A673 (cell line): ENCODE measurements around the gene FAM118B. TPM values are rescaled to one million over a fixed set of nuclear protein-coding genes. Genes with fewer than 3 reads are reported as not detected.

ENCODE experiments used
- BruUV-seq: library from RNA; stranded (reverse); fragments of 400-500 nt; replicated peaks from 2 replicates; lab custom pipeline; 2021; lab: Mats Ljungman, UMichigan
- CTCF ChIA-PET: fragments of 300-600 bp; sonication (Branson Sonifier 250); formaldehyde crosslinking; loops from one replicate; lab custom pipeline; 2022; ENCODE audit warnings: antibody characterized with exemption; lab: Charles Lee
- POLR2A ChIA-PET: fragments of 300-600 bp; sonication (Branson Sonifier 250); formaldehyde crosslinking; loops from one replicate; lab custom pipeline; 2022; ENCODE audit warnings: antibody characterized with exemption; ENCODE audit not compliant: low non-redundant PET; lab: Charles Lee
- DNase-seq: peaks from one replicate; pipeline ENCODE4 v3.0.0-alpha.2; 2015; ENCODE audit warnings: low spot score
- H3K27ac ChIP-seq: fragments of 200-600 bp; sonication (generic); 2 replicates; pipeline ENCODE4 v1.5.1; 2016; ENCODE audit warnings: mixed run types, low read depth, mild to moderate bottlenecking, mixed read lengths, antibody characterized with exemption, low read length; ENCODE audit not compliant: poor library complexity, severe bottlenecking
- H3K27me3 ChIP-seq: fragments of 200-600 bp; sonication (generic); replicated peaks from 2 replicates; pipeline ENCODE4 v1.6.1; 2017; ENCODE audit warnings: mixed run types, low read depth, mild to moderate bottlenecking, mixed read lengths, antibody characterized with exemption, low read length; ENCODE audit not compliant: insufficient read depth, poor library complexity
- H3K36me3 ChIP-seq: fragments of 200-600 bp; sonication (generic); 2 replicates; pipeline ENCODE4 v1.6.1; 2016; ENCODE audit warnings: mixed run types, mild to moderate bottlenecking, mixed read lengths, antibody characterized with exemption, low read length; ENCODE audit not compliant: insufficient read depth, poor library complexity, severe bottlenecking
- H3K4me1 ChIP-seq: fragments of 200-600 bp; sonication (generic); 2 replicates; pipeline ENCODE4 v1.6.1; 2017; ENCODE audit warnings: mixed run types, mild to moderate bottlenecking, mixed read lengths, antibody characterized with exemption, low read length; ENCODE audit not compliant: insufficient read depth, poor library complexity, severe bottlenecking
- H3K4me3 ChIP-seq: fragments of 200-600 bp; sonication (generic); 2 replicates; pipeline ENCODE4 v1.5.1; 2016; ENCODE audit warnings: low read depth, mixed run types, mild to moderate bottlenecking, mixed read lengths, low read length; ENCODE audit not compliant: poor library complexity, severe bottlenecking
- H3K9me3 ChIP-seq: fragments of 200-600 bp; sonication (generic); 2 replicates; pipeline ENCODE4 v1.6.1; 2016; ENCODE audit warnings: mixed run types, low read depth, mild to moderate bottlenecking, mixed read lengths, antibody characterized with exemption, low read length; ENCODE audit not compliant: poor library complexity, severe bottlenecking
- EZH2 ChIP-seq: fragments of 200-600 bp; sonication (generic); IDR thresholded peaks from 2 replicates; pipeline ENCODE4 v1.6.1; 2017; ENCODE audit warnings: borderline replicate concordance, low read depth, mild to moderate bottlenecking, mixed read lengths, antibody characterized with exemption, low read length; ENCODE audit not compliant: poor library complexity, severe bottlenecking
- intact Hi-C: fragments of 100-400 bp; cut with micrococcal nuclease; formaldehyde crosslinking; loops from one replicate; pipeline ENCODE4 v1.10.0; 2022; ENCODE audit not compliant: unreplicated experiment
- total RNA-seq: library from RNA; stranded (reverse); gene quantifications from 2 replicates; pipeline ENCODE4 v1.2.3, GENCODE V29; 2021
- TF ChIP-seq, protein P1 (sequence below): fragments of 300-800, 200-600 bp; sonication (generic); conservative IDR thresholded peaks from 2 replicates; pipeline ENCODE4 v1.5.1; 2017; ENCODE audit warnings: low read depth, mild to moderate bottlenecking, antibody characterized with exemption, low read length, moderate library complexity, mixed read lengths

FAM118B gene
- total RNA-seq, 1 experiment from 2014 or later, result 34.8 TPM

DNA sequence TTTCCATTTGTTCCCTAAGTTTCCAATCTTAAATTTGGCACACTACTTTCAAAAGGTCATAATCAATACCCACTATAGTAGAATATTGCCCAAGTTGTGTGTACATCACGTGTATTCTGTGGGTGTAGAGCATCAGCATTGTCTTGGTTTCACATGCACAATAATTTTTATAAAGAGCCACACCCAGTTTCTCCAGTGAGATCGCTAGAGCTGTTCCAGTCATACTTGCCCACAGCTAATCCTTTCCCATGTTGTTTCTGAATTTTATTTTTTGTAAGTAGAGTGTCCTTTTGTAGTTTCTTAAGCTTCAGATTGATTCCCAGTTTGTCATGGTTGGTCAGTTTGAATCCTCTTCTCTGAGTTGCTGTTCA lies 13.7 kb downstream of the FAM118B start:
- Histone ChIP-seq H3K4me1 (peaks cover 8% of the 10 kb centered on the region), H3K36me3 (no peaks in the 10 kb centered on the region), H3K27me3 (no peaks in the 10 kb centered on the region), H3K4me3 (no peak overlapping the region), H3K9me3 (no peaks in the 10 kb centered on the region), H3K27ac (no peak overlapping the region)
- TF ChIP-seq, protein P1, sequence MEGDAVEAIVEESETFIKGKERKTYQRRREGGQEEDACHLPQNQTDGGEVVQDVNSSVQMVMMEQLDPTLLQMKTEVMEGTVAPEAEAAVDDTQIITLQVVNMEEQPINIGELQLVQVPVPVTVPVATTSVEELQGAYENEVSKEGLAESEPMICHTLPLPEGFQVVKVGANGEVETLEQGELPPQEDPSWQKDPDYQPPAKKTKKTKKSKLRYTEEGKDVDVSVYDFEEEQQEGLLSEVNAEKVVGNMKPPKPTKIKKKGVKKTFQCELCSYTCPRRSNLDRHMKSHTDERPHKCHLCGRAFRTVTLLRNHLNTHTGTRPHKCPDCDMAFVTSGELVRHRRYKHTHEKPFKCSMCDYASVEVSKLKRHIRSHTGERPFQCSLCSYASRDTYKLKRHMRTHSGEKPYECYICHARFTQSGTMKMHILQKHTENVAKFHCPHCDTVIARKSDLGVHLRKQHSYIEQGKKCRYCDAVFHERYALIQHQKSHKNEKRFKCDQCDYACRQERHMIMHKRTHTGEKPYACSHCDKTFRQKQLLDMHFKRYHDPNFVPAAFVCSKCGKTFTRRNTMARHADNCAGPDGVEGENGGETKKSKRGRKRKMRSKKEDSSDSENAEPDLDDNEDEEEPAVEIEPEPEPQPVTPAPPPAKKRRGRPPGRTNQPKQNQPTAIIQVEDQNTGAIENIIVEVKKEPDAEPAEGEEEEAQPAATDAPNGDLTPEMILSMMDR, result no peak
- no peak for TF ChIP-seq EZH2
- ChIA-PET CTCF (no interaction called here), POLR2A (interaction anchor here (0.7 kb wide), 1 partner anchor 222 kb away, joined by 4 read pairs; no protein-coding TSS in a partner anchor)
- no TSS peak for BruUV-seq
- intact Hi-C loops, result no loop called here
- DNase-seq, result no peak

DNA sequence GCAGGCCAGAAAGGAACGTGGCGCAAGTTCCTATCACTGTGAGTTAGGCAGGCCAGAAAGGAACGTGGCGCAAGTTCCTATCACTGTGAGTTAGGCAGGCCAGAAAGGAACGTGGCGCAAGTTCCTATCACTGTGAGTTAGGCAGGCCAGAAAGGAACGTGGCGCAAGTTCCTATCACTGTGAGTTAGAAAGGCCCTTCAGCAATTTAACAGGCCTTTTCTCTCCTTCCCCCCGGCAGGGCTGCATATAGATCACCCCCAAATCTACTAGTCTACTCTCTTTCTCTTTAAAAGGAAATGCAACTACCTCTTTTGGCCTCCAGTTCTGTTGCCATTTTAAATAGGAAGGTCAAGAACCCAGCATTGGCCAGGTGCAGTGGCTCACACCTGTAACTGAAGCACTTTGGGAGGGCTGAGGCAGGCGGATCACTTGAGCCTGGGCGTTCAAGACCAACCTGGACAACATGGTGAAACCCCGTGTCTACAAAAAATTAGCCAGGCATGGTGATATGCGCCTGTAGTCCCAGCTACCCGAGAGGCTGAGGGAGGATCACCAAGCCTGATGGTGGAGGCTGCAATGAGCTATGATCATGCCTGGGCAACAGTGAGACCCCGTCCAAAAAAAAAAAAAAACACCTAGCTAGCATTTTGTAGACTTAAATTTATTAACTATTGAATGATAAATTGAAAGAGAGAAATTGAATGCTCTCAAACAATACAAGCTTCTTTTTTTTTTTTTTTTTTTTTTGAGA lies 14.9 kb downstream of the FAM118B start:
- Histone ChIP-seq H3K27me3 (no peaks in the 10 kb centered on the region), H3K27ac (no peak overlapping the region), H3K36me3 (no peaks in the 10 kb centered on the region), H3K4me1 (peaks cover 20% of the 10 kb centered on the region), H3K4me3 (no peak overlapping the region), H3K9me3 (no peaks in the 10 kb centered on the region)
- DNase-seq, result no peak
- intact Hi-C loops, result no loop called here
- ChIA-PET POLR2A (no interaction called here), CTCF (no interaction called here)
- BruUV-seq, result no TSS peak
- no peak for TF ChIP-seq EZH2

DNA sequence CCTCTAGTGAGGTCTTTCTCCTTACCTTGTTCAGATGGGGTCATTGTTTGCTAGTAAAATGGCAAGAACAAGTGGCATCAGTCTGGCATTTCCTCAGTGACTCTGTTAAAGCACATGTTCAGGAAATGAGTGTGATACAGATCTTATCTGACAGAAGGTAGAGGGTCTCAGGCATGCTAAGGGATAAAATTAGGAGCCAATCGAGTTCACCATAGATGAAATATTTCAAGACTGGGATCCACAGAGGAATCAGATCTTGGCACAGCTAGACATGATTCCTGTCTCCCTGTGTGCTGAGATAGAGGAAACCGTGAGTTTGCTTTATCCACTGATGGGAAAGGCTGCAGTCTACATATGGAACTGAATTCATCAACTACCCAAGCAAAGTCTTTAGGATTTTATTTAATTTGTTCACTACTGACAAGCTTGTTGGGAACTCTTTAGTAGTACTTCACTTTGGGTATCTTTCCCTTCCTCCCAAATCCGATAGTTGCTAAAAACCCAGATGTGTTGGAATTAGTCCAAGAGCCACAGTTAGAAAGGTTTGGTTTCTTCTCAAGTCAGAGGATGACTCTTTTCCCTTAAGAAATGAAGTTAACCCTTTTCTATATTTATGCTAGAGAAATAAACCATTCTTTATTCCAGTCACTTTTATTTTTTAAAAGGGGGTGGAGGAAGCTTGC lies 18.4 kb downstream of the FAM118B start:
- intact Hi-C loops, result no loop called here
- no peak overlapping the region for H3K27ac ChIP-seq
- H3K4me3 ChIP-seq, result no peak overlapping the region

More for the DNA sequence above, 18.4 kb downstream of the FAM118B start:
- Histone ChIP-seq H3K36me3 (no peaks in the 10 kb centered on the region), H3K4me1 (peaks cover 29% of the 10 kb centered on the region), H3K27me3 (no peaks in the 10 kb centered on the region), H3K9me3 (no peaks in the 10 kb centered on the region)
- POLR2A ChIA-PET, result interaction anchor here (0.6 kb wide), 1 partner anchor 10 kb away, joined by 3 read pairs; no protein-coding TSS in a partner anchor
- no peak for TF ChIP-seq EZH2
- TF ChIP-seq, protein P1, result no peak
- no peak for DNase-seq
- TSS peak; percentile 14 for BruUV-seq
- CTCF ChIA-PET, result no interaction called here
